GM21737 (cell line): Measurements from ENCODE around the gene UBE2G1.

Source experiments
- ATAC-seq: cut with Tn5 transposase; IDR thresholded peaks from one replicate; pipeline ENCODE4 v1.9.1; 2021; ENCODE audit warnings: mild to moderate bottlenecking, moderate library complexity; ENCODE audit not compliant: unreplicated experiment

The UBE2G1 gene

GRCh38 chr17:4340914-4341615 is 25.4 kb downstream of the UBE2G1 start:
- ATAC-seq, result no peak

- no peak for ATAC-seq
Measured at GRCh38 chr17:4334776-4335584, 31.5 kb downstream of the UBE2G1 start.

GRCh38 chr17:4334332-4334731 is 32.1 kb downstream of the UBE2G1 start:
- ATAC-seq, result no peak

GRCh38 chr17:4333041-4333440 is 33.4 kb downstream of the UBE2G1 start:
- no peak for ATAC-seq

- no peak for ATAC-seq
Measured at GRCh38 chr17:4332296-4332970, 34.0 kb downstream of the UBE2G1 start.

- ATAC-seq, result no peak
Measured at GRCh38 chr17:4331614-4332013, 34.9 kb downstream of the UBE2G1 start.

GRCh38 chr17:4329838-4330237 is 36.6 kb downstream of the UBE2G1 start:
- no peak for ATAC-seq

GRCh38 chr17:4327606-4328005 is 38.9 kb downstream of the UBE2G1 start:
- no peak for ATAC-seq

GRCh38 chr17:4326608-4327007 is 39.9 kb downstream of the UBE2G1 start:
- no peak for ATAC-seq

- no peak for ATAC-seq
Measured at GRCh38 chr17:4326112-4326511, 40.4 kb downstream of the UBE2G1 start.

- no peak for ATAC-seq
Measured at GRCh38 chr17:4324463-4324862, 42.0 kb downstream of the UBE2G1 start.

GRCh38 chr17:4319221-4319620 is 47.3 kb downstream of the UBE2G1 start:
- no peak for ATAC-seq

- no peak for ATAC-seq
Measured at GRCh38 chr17:4318596-4318995, 47.9 kb downstream of the UBE2G1 start.

GRCh38 chr17:4318186-4318585 is 48.3 kb downstream of the UBE2G1 start:
- ATAC-seq, result no peak

GRCh38 chr17:4317610-4318009 is 48.9 kb downstream of the UBE2G1 start:
- no peak for ATAC-seq

- ATAC-seq, result no peak
Measured at GRCh38 chr17:4316648-4317047, 49.8 kb downstream of the UBE2G1 start.

- ATAC-seq, result no peak
Measured at GRCh38 chr17:4314618-4315017, 51.9 kb downstream of the UBE2G1 start.

GRCh38 chr17:4314179-4314578 is 52.3 kb downstream of the UBE2G1 start:
- no peak for ATAC-seq

GRCh38 chr17:4313221-4314114 is 53.0 kb downstream of the UBE2G1 start:
- ATAC-seq, result no peak

GRCh38 chr17:4310354-4311060 is 56.0 kb downstream of the UBE2G1 start:
- ATAC-seq, result no peak
